Inferior parietal cortex (tissue), 1 donor: ENCODE results near the gene TOPORS.

Source experiments
- DNase-seq: peaks from one replicate; pipeline ENCODE4 v3.0.0-alpha.2; 2016; ENCODE audit errors: extremely low spot score

TOPORS gene

GRCh38 chr9:32503008-32503407 is 49.4 kb downstream of the TOPORS start:
- DNase-seq = no peak

- no peak for DNase-seq
Observed at GRCh38 chr9:32502464-32502863, 49.9 kb downstream of the TOPORS start.

- DNase-seq = no peak
Observed at GRCh38 chr9:32501868-32502267, 50.5 kb downstream of the TOPORS start.

- DNase-seq = no peak
Observed at GRCh38 chr9:32500768-32501167, 51.6 kb downstream of the TOPORS start.

GRCh38 chr9:32497921-32498320 is 54.5 kb downstream of the TOPORS start:
- DNase-seq = no peak

- DNase-seq = no peak
Observed at GRCh38 chr9:32490601-32491000, 61.8 kb downstream of the TOPORS start.
